ENCODE results near the gene RBM41.
A peak's percentile ranks its signal among the peaks of the same experiment; 100 is the strongest.
"Not testable (repeated sequence)": the region's sequence is repeated elsewhere in the genome, so short reads cannot be mapped to it uniquely, and the experiment has no call there.

RBM41 gene

DNA sequence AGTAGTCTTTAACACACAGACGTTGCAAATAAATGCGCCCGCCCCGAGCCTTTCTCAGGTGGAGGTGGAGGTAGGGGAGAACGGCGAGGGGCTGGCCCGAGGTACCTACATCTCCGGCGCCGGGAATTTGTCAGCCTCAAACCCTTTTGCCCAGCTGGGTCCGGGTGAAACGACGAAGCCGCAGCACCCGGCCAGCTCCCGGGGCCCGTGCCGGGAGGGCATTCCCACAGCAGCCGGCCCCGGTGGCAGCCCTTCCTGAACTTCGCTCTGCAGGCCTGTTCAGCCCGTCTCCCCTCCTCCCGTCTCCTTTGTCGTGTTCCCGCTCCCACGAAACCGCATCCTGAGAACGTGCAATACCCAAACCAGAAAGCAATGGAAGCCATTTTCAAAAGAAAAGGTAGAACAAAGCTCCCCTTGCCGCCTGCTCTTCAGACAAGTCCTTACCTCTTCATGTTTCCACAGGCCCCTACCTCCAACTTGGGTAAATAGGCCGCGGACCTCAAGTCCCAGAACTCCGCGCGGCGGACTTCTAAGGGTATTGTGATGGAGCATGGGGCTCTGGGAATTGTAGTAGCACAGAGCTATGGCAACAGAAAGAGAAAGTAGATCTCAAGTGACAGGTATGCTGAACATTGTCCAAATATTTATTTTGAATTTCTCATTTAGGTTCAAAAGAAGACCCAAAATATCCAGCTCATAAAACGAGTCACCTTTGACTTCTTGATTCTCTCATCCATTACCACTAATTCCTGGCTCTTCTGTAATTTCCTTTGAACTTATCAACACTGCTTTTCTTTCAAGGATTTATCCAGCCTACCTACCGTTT, at the start of gene RBM41:
RBM41 (minus strand) TSS at position 501 of the 826 bp plus-strand sequence; CDS start at position 452, 49 bp downstream.
- peak; percentile 47 for FAIRE-seq

DNA sequence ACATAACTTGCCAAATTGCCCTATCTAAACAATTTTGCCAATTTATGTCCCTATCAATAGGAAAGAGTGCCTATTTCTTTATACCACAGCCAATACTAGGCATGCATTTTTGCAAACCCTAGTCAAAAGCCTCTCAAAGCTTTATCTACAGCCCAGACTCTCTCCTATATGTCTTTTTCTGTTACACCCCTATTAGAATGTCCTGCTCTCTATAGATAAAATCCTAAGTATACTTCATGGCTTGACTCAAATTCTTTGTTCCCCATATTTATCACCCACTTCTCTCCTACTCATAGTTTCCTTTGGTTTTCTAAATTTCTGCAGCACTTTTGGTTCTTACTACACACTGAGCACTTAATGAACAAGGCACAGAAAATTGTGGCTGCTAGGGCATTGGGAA, 49.6 kb upstream of the RBM41 start:
- FAIRE-seq = no peak

DNA sequence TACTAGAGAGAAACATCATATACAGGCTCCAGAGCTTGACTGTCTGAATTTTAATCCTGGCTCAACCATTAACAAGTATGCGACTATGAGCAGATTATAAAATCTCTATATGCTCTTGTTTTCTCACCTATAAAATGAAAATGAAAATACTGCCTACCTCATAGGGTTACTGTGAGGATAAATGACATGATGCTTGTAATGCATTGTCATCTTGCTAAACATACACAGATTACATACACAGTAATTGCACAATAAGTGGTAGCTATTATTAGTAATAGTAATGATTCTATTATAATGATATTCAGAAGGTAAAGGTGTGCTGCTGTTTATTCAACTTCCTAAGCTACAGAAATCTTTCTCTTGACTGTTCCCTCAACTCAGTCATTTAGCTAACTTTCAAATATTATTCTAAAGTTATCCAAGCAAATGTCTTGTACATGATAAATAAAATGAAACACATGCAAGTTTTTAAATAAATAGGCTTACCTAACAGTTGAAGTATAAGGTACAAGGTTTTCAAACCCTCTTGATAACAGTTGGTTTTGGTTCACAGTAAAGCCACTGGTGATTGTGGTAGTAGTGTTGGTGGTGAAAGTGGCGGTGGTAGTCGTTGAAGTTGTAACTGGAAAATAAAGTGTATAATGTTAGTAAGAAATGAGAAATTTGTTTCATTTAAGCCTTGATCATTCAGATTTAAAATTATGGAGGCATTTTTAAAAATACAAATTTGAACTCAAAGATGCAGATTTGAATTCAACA, 48.7 kb upstream of the RBM41 start:
- no peak for FAIRE-seq

DNA sequence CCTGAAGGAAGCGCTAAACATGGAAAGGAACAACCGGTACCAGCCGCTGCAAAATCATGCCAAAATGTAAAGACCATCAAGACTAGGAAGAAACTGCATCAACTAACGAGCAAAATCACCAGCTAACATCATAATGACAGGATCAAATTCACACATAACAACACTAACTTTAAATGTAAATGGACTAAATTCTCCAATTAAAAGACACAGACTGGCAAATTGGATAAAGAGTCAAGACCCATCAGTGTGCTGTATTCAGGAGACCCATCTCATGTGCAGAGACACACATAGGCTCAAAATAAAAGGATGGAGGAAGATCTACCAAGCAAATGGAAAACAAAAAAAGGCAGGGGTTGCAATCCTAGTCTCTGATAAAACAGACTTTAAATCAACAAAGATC, 39.0 kb upstream of the RBM41 start:
- not testable (repeated sequence) for FAIRE-seq

DNA sequence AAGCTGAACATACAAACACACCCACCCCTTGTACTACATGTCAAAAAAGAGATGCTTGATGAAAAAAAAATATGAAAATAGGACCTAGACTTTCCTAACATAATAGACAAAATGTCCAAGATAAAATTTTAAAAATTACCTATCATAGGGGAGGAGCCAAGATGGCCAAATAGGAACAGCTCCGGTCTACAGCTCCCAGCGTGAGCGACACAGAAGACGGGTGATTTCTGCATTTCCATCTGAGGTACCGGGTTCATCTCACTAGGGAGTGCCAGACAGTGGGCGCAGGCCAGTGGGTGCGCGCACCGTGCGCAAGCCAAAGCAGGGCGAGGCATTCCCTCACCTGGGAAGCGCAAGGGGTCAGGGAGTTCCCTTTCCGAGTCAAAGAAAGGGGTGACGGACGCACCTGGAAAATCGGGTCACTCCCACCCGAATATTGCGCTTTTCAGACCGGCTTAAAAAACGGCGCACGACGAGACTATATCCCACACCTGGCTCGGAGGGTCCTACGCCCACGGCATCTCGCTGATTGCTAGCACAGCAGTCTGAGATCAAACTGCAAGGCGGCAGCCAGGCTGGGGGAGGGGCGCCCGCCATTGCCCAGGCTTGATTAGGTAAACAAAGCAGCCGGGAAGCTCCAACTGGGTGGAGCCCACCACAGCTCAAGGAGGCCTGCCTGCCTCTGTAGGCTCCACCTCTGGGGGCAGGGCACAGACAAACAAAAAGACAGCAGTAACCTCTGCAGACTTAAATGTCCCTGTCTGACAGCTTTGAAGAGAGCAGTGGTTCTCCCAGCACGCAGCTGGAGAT, 37.2 kb upstream of the RBM41 start:
- FAIRE-seq = not testable (repeated sequence)

DNA sequence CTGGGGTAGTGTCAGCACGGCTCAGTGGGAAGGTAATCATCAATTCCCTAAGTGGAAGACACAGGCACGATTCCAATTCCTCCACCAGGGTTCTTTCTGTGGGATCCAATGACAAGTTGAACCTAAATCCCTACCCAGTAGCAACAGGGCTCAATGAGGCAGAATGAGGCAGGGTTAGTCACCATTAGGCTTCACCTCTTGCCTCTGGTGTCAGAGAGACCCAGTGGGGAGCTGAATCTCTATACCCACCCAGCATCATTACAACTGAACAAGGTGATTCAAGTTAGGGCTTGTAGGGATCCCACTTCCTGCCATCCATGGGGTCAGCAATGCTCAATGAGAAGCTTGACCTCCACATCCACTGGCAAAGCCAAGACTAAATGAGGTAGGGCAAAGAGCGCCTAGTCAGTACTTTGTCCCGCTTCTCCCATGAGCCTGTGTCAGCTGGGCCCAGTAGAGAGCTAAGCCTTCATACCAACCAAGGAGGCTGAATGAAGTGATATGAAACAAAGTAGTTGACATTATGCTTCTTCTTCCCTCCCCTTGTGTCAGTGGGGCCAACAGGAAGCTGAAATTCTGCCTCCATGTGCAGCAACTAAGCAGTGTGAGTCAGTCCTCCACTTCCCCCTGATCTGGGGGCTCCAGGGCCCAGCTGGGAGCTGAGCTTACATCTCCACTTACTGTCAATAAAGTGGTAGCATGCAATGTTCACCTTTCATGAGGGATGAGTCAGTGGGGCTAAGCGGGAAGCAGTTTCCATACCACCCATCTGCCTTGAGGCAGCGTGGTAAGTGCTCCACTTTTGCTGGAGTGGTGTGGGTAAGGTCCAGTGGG, 36.4 kb upstream of the RBM41 start:
- no peak for FAIRE-seq

DNA sequence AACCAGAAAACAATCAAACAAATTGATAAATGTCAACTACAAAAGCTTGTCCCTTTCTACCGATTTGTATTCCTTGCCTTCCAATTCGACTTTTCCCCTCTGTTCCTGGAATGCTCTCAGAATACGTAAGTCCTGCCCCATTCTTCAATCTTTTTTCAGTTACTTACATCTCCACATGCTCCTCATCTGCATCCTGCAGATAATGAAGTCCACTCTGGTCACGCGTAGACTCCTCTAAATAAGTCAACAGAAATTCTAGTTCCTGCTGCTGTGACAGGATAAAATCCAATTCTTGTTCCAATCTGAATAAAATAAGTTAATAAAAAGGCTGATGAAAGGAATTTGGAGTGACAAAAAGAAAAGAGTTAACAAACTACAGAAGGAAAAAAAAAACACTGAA, 34.4 kb upstream of the RBM41 start:
- no peak for FAIRE-seq

DNA sequence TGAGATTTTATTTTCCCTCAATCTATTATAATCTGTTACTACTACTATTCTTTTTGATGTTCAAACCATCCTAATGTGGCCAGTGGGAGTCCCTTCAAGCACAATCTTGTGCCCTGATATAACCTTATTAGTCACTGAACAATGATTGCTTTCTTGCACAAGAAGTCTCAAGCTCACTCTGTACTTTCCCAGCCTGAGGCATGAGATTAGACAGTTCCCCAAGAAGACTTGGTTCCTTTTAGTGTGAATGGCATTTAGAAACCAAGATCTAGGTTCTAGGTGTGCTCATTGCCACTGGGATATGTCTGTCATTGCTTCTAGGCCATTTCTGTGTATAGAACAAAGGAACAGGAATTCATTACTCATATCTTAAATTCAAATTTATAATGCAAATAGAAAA, 28.0 kb upstream of the RBM41 start:
- FAIRE-seq = no peak

DNA sequence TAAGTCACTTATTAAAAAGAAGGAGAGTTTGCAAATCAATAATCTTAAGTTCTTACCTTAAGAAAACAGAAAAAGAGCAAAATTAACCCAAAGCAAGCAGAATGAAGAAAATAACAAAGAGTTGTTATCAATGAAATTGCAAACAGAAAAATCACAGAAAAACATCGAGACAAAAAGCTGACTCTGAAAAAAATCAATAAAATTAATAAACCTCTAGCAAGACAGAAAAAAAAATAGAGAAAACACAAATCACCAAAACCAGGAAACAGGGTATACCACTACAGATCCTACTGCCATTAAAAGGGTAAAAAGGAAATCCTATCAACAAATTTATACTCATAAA, 17.3 kb upstream of the RBM41 start:
- no peak for FAIRE-seq

DNA sequence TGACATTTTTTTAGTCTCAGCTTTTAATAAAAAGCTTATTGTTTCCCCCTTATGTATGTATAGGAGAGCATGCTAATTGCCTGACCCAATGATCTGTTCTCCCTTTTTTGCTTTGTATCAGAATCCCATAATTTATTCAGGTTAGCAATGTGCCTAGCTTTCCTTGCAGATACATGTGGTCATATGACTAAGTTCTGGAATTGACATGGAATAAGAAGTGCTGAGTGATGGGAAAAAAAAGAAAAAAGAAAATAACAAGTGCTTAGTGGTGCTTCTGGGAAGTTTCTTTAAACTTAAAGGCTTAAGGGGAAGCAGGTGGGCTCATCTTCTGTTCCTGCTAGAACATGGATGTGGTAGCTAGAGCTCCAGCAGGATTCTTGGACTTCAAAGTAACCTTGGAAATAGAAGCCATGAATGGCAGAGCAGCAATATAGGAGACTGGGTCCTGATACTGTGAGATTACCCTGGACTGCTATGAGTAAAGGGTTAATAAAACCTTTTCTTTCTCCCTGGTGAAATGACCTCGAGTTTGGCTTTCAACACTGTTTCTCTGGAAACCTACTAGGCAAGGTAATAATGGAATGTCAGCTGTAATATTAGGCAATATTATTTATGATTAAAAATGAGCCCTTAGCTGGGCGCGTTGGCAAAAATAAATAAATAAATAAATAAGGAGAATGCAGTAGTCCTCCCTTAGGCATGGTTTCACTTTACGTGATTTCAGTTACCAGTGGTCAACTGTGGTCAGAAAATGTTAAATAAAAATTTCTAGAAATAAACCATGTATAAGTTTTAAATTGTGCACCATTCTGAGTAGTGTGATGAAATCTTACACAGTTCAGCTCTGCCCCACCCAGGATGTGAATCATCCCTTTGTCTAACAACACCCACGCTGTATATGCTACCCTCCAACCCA, 16.7 kb upstream of the RBM41 start:
- no peak for FAIRE-seq

DNA sequence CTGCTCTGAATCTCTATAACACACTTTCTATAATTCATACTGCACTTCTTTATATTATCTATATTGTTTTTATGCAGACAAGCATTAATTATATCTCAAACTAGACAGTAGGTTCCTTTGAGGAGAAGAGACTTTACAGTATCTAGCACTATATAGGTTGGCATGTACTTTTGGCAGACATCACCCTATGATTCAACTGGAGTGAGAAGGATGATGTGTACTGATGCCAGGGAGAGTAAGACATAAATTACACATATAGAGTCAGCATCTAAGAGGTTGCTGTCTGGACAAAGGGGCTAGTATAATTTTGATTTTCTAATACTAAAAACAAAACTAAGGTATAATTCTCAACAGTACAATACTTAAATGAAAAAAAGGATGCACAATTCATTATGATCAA, 5.1 kb upstream of the RBM41 start:
- FAIRE-seq = no peak

DNA sequence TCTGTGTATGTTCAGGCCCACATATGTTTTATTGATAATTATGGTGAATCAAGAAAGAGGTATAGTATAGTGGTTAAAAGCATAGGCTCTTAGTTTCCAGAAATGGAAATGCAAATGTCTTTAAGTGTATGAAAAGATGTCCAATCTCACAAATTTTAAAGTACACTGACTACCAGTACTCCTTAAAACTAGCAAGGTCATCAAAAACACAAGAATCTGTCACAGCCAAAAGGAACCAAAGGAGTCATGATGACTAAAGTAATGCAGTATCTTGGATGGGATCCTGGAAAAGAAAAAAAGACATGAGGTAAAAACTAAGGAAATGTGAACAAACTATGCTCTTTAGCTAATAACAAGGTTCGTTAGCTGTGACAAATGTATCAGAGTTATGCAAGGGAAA, 661 bp upstream of the RBM41 start:
- no peak for FAIRE-seq

DNA sequence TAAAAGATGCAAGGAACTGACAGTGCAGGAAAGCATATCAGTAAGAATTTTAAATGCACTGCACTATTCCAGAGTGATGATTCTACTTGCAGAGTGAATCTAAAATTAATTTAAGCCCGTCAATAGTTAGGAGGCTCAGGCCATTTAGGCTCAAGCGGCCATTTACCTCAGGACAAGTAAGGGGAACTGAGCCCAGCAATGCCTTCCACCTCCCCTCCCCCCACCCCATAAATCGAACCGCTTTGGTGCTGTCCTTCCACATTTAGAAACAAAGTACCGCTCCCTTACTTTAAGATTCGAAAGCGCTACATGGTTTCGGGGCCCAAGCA, 665 bp downstream of the RBM41 start:
- no peak for FAIRE-seq

DNA sequence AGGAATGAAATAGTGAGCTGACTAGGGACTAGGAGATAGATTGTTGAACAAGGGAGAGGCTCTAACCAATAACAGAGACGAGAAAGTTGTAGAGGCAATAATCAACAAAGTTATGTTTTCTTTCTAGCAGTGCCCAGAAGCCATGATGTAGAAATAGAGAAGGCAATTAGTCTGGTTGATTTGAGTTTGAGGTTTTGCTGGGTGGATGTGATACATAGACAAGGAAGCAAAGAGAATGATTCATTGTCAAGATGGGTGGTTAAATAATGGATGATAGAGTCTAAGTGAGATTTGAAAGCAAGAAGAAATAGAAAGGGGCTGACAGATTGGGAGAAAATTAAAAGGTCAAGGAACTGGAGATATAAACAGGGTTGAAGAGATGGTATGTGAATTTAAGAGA, 11.2 kb downstream of the RBM41 start:
- FAIRE-seq = no peak

DNA sequence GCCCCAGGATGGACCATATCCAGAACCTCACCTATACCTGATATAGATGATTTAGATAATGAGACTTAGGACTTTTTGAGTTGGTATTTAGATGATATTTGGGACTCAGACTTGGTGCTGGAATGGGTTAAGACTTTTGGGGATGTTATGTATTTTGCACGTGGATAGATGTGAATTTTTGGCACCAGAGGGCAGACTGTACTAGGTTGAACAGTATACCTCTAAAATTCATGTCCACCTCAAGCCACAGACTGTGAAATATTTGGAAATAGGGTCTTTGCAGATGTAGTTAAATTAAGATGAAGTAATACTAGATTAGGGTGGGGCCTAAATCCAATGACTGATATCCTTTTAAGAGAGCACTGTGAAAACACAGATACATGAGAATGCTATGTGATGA, 15.6 kb downstream of the RBM41 start:
- no peak for FAIRE-seq

DNA sequence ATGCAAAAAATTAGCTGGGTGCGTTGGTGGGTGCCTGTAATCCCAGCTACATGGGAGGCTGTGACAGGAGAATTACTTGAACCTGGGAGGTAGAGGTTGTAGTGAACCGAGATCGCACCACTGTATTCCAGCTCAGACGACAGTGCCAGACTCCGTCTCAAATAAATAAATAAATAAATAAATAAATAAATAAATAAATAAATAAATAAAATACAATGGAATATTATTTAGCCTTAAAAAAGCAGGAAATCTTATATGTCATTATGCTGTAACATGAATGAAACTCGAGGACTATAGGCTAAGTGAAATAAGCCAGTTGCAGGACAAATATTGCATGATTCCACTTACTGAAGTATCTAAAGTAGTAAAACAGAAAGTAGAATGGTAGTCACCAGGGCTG, 42.5 kb downstream of the RBM41 start:
- peak; percentile 68 for FAIRE-seq

DNA sequence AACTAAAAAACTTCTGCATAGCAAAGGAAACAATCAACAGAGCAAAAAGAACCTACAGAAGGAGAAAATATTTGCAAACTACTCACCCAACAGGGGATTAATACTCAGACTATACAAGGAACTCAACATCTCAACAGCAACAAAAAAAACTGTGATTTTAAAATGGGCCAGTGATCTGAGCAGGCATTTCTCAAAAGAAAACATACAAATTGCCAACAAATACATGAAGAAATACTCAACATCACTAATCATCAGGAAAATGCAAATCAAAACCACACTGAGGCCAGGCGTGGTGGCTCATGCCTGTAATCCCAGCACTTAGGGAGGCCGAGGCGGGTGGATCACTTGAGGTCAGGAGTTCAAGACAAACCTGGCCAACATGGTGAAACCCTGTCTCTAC, 60.9 kb downstream of the RBM41 start:
- FAIRE-seq = not testable (repeated sequence)

DNA sequence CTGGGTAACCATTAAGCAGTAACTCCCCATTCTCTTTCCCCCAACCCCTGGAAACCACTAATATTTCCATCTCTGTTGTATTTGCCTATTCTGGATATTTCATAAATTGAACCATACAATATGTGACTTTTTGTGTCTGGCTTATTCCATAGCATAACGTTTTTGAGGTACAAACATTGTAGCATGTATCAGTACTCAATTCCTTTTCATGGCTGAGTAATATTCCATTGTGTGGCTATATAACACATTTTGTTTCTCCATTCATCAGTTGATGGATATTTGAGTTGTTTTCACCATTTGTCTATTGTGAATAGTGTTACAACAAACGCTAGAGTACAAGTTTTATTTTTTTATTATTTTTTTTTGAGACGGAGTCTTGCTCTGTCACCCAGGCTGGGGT, 63.6 kb downstream of the RBM41 start:
- no peak for FAIRE-seq

DNA sequence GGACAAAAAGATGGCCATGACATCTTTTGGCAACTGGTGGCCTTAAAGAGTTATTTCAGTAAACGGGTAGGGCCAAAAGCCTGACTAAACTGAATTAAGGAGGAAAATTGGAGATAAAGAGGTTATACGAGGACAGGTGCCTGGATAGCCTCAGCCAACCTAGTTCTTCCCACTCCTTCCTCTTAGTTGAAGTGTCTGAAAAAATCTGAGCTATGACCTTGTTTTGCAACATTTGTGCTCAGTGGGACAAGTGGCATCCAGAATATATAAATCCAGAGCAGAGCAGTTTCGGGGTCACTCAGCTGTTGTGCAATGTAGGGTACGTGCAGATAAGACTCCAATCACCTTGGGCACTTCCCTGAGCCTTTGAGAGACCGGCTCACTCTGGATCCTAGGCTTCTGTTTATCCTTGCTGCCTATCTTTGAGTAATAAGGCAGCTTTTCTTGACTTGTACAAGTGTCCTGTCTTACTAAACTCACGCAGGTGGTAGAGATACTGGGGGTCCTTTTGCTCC, 68.4 kb downstream of the RBM41 start:
- no peak for FAIRE-seq

DNA sequence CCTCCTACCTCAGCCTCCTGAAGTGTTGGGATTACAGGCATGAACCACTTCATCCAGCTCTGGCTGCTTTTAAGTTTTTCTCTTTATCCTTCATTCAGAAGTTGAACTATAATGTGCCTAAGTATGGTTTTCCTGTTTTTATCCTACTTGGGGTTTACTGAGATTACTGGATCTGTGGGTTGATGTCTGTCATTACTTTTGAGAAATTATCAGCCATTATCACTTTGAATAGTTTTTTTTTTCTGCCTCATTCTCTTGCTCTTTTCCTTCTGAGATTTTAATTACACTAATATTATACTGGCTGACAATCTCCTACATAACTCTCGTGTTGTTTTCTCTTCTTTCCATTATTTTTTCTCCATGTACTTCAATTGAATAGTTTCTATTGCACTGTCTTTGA, 71.0 kb downstream of the RBM41 start:
- FAIRE-seq = no peak

DNA sequence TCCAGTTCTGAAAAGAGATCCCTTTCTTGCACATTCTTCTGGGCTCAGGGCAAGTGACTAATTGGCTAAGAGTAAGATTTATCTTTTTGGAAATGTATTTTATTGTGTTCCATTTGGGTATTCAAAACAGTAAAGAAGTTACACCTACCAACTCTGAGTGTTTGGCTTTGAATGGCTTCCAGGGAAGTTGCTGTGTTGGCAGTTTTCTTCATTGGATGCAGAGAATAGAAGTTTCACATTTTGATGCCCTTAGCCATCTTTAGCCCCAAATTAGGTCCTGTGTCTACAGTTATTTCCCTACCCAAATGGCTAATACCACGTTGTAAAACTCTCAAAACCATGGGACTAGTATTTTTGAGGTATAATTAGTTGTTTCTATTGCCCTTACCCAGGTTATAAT, 88.9 kb downstream of the RBM41 start:
- FAIRE-seq = no peak

DNA sequence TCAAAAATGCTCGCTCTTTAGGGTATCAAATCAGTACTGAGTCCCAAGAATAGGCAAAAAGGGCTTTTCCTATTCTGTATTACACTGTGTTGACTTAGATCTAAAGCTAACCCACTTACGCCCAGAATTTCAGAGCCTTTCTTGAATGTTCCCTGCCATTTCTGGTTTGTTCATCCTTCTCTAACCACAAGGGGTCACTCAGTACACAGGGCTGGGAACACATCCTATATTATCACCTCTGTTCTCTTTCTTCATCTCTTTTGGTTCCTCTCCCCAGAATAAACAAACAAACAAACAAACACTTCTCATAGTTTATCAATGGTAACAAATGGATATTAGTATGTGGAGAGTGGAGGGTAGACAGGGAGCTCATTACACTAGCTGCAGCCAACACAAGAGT, 93.1 kb downstream of the RBM41 start:
- FAIRE-seq = peak; percentile 90

Measured in islet of Langerhans (tissue), 1 donor.